Fibroblast of skin of right biceps (primary cell): ENCODE data around the gene TRIM14.
A peak's percentile ranks its signal among the peaks of the same experiment; 100 is the strongest.
"Not testable (repeated sequence)": the region's sequence is repeated elsewhere in the genome, so short reads cannot be mapped to it uniquely, and the experiment has no call there.

ENCODE experiments used
- DNase-seq: peaks from one replicate; pipeline ENCODE4 v3.0.0-alpha.2; 2013

Gene TRIM14

GRCh38 chr9:98080326-98080725, 38.7 kb downstream of the TRIM14 start:
- DNase-seq, result peak; percentile 33

DNA sequence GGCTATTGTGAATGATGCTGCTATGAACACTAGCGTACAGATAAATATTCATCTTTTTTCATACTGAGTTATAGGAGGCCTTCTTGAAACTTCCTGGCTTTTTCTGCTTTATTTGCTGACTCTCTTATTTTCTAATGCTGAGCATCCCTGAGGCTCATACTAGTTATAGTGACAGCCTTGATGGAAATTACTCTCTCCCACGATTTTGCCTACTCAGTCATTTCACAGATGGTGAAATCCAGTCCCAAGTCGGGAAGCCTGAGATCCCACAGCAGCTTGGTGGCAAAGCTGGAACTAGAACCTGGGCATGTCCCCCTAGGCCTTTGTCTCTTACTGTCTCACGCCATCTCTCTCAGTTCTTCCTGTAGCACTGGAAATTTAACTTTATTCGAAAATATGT, 40.1 kb downstream of the TRIM14 start:
- no peak for DNase-seq

- DNase-seq, result not testable (repeated sequence)
These were observed 42.5 kb downstream of the TRIM14 start for GRCh38 chr9:98076514-98076890.

GRCh38 chr9:98075332-98075805, 43.7 kb downstream of the TRIM14 start:
- DNase-seq, result peak; percentile 62

DNA sequence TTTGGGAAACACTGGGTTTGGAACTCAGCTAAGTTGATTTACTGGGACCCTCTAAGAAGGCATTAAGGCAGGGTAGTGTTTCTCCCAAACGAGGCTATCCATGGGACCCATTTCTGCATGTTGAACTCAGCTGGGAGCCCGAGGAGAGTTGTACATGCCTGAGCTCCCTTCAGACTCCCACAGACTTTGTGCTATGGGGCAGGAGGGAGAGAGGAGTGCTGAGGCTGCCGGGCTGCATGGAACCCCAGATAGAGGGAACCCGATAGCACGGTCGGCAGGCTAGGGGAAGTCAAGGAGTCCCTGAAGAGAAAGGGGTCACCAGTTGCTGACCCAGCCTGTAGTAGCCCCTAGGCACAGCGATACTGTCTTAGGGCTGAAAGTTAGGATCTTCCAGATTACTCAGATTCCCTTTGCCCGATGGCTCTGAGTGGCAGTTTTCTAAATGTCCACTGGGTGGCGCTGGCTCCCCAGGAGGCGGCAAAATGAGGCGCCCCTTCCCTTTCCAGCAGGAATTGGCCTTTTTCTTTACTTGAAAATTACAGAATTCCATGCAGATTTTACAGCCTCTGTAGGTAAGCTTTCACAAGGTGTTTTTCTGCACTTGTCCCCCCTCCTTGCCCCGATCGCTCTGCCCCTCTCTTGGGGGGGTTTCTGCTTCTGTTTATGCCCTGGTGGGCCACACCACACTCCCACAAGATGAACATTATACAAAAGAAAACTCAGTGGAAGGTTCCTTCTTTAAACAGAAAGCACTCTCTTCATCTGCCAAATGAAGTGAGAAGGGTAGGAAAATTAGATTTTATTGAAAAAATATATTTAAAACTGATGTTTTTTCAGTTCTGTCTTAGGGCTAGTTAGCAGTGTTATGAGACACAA, 44.7 kb downstream of the TRIM14 start:
- peak; percentile 46 for DNase-seq

- no peak for DNase-seq
These were observed 47.3 kb downstream of the TRIM14 start for GRCh38 chr9:98071737-98072136.

DNA sequence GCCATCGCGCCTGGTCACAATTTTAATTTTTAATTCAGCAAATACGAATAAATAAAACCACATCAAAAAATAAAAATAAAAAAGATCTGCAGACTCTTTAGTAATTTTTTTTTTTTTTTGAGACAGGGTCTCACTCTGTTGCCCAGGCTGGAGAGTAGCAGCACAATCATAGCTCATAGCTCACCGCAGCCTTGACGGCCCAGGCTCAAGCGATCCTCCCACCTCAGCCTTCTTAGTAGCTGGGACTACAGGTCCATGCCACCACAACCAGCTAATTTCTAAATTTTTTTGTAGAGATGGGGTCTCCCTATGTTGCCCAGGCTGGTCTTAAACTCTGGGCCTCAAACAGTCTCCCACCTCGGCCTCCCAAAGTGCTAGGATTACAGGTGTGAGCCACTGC, 48.3 kb downstream of the TRIM14 start:
- no peak for DNase-seq

- DNase-seq, result no peak
These were observed 49.5 kb downstream of the TRIM14 start for GRCh38 chr9:98069551-98069950.

DNA sequence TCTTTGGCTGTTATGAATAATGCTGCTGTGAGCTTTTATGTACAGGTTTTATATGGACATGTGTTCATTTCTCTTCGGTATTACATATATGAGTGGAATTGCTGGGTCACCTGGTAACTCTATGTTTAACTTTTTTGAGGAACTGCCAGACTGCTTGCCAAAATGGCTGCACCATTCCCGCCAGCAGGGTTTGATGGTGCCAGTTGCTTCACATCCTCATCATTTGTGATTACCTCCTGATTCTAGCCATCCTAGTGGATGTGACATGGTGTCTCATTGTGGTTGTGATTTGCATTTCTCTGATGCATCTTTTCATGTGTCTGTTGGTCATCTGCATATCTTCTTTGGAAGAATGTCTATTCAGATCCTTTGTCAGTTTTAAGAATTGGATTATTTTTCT, 51.8 kb downstream of the TRIM14 start:
- no peak for DNase-seq

GRCh38 chr9:98066235-98066634, 52.8 kb downstream of the TRIM14 start:
- no peak for DNase-seq

DNA sequence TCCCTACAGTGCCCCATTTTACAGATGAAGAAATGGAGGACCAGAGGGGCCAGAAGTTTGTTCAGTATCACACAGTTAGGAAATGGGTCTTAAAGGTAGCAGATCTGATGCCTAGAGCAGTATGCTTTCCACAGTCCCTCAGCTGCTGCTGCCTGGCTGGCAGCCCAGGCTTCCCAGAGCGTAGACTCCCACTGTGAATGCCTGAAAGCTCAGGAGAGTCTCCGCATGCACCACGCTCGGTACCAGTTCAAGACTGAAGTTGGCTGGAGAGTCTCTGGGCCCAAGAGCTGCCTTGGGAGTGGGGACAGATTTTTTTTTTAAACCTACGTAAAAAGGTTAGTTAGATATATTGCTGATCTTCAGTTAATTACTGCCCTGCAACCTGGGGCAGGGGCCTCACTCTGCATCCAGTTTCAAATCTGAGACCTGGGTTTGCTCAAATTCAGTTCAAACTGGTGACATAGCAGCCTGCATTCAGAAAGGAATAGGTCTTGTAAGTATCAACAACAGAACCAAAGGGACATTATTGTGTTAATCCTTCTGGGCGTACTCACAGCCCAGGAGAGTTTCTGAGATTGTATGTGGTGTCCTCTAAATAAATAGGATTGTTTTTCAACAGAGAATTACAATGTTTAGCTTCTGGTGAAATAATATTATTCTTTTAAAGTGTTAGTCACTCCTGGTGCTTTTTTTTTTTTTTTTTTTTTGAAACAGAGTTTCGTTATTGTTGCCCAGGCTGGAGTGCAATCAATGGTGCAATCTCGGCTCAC, 54.2 kb downstream of the TRIM14 start:
- DNase-seq, result no peak

DNA sequence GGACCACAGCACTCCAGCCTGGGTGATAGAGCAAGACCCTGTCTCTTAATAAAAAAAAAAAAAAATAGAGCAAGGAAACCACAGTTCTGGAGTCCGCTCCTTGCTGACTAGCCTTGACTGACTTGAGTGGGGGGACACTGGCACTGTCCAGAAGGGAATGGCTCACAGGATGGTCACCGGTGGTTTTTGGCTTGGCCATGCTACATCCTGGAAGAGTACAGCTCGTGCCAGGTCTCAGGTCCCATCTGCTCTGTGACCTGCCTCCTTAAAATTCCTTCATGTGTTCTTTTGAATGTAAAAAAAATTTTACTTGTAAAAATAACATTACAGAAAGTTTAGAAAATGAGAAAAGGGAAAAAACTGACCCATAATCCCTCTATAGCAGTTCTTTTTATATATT, 56.9 kb downstream of the TRIM14 start:
- DNase-seq, result no peak

GRCh38 chr9:98057138-98057799, 61.8 kb downstream of the TRIM14 start:
- DNase-seq, result peak; percentile 40

GRCh38 chr9:98056269-98057137, 62.5 kb downstream of the TRIM14 start, which contains the start of gene NANS:
Gene NANS (plus strand): TSS chr9:98056732. CDS start chr9:98056809, 77 bp downstream.
- DNase-seq, result peak; percentile 94

- DNase-seq, result no peak
These were observed 64.6 kb downstream of the TRIM14 start for GRCh38 chr9:98054376-98054951.

GRCh38 chr9:98050351-98050750, 68.7 kb downstream of the TRIM14 start:
- no peak for DNase-seq

DNA sequence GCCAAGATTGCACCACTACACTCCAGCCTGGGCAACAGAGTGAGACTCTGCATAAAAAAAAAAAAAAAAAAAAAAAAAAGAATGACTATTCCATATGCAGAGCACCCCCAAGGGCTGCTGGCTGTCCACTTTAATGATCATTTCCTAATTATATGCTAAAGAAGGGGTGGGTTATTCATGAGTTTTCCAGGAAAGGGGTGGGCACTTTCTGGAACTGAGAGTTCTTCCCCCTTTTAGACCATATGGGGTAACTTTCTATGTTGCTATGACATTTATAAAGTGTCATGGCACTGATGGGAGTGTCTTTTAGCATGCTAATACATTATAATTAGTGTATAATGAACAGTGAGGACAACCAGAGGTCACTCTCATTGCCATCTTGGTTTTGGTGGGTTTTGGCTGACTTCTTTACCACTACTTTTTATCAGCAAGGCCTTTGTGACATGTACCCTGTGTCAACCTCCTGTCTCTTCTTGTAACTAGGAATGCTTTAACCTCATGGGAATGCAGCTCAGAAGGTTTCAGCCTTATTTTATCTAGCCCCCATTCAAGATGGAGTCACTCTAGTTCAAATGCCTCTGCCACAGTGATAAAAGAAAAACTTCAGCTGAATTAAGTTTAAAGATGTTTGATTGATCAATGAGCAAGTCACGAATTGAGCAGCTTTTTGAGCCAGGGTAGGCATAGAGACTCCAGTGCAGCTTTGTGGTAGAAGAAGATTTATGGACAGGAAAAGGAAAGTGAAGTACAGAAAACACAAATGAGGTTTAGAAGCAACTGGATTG, 69.5 kb downstream of the TRIM14 start:
- DNase-seq, result no peak

DNA sequence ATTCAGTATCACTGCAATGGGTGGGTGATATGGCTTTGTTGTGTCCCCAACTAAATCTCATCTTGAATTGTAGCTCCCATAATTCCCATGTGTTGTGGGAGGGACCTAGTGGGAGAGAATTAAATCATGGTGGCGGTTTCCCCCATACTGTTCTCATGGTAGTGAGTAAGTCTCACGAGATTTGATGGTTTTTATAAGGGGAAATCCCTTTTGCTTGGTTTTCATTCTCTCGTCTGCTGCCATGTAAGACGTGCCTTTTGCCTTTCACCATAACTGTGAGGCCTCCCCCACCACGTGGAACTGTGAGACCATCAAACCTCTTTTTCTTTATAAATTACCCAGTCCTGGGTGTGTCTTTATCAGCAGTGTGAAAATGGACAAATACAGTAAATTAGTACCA, 72.0 kb downstream of the TRIM14 start:
- no peak for DNase-seq

DNA sequence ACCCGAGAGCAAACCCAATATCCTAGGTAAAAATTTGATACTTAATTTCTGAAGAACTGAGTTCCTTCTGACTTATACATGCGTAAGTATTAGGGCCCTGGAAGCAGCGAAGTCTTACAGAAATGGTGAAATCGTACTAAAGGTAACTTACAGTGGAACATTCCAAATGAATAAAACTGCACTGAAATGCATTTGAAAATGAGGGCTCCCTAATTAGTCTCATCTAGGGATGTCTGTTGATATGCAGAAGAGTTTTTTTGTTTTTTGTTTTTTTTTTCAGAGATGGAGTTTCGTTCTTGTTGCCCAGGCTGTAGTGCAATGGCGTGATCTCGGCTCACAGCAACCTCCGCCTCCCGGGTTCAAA, 72.9 kb downstream of the TRIM14 start:
- no peak for DNase-seq

DNA sequence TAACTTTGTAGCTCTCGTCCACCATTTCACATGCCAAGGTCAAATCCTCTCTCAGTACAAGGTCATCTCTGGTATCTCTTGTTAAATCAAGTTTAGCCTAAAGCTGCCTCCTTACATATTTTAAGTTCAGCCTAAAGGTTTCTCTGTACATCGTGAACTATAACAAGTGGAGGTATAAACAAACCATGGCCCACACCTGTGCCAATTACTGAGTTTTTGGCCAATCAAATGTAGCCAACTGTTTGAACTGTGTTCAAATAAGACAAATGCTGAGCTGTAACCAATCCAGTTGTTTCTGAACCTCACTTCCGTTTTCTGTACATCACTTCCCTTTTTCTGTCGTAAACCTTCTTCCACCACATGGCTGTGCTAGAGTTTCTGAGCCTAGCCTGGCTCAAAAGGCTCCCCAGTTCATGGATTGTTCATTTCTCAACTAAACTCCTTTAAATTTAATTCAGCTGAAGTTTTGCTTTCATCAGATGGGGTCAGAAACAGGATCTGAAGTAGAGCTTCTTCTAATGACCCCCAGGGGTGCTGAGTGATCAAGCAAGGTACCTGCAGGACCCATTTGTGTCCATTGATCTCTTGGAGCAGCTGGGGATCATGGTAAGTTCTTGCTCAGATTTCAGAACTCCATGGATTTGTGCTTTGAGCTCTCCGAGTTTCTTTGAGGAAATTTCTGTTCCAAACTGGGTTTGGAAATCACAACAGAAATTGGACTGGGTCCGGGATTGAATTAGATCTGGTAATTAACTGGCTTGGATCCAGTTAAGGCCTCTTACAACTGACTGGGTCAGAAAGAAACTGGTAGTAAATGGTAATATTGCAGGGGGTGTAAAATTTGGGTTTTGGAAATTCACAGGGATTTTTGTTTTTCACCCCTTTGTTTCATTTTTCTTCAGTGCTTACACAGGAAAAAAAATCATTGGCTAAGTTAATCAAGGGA, 73.5 kb downstream of the TRIM14 start:
- no peak for DNase-seq
